ENCODE measurements around the gene TMEM109.

The TMEM109 gene

GRCh38 chr11:60927600-60927999 lies 13.6 kb downstream of the TMEM109 start:
- no peak for DNase-seq (ENCODE audit: low spot score)
- ChIA-PET CTCF (interaction anchor here (0.7 kb wide), 1 partner anchor 15 kb away, joined by 5 read pairs; no protein-coding TSS in a partner anchor), POLR2A (ENCODE audit: low non-redundant PET) (no interaction called here)
- TF ChIP-seq CTCF (conservative IDR thresholded peaks at IDR 0.05; ENCODE audit: low read depth), result no peak
- H3K27ac ChIP-seq, result no peak overlapping the region

DNA sequence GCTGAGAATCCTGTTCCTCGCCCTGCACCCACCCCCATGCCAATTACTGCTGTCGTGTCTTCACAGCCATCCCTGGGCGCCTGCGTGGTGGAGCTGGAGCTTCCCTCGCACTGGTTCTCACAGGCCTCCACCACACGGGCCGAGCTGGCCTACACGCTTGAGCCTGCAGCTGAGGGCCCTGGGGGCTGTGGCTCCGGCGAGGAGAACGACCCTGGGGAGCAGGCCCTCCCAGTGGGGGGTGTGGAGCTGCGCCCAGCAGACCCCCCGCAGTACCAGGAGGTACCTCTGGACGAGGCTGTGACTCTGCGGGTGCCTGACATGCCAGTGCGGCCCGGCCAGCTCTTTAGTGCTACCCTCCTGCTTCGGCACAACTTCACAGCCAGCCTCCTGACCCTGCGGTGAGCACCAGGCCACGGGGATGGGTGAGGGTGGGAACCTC lies 14.6 kb downstream of the TMEM109 start:
- no peak for DNase-seq (ENCODE audit: low spot score)
- no peak for TF ChIP-seq CTCF (conservative IDR thresholded peaks at IDR 0.05; ENCODE audit: low read depth)
- POLR2A ChIA-PET (ENCODE audit: low non-redundant PET), result no interaction called here
- no peak overlapping the region for H3K27ac ChIP-seq
- CTCF ChIA-PET, result interaction anchor here (0.6 kb wide), 1 partner anchor 344 kb away, joined by 3 read pairs; no protein-coding TSS in a partner anchor

DNA sequence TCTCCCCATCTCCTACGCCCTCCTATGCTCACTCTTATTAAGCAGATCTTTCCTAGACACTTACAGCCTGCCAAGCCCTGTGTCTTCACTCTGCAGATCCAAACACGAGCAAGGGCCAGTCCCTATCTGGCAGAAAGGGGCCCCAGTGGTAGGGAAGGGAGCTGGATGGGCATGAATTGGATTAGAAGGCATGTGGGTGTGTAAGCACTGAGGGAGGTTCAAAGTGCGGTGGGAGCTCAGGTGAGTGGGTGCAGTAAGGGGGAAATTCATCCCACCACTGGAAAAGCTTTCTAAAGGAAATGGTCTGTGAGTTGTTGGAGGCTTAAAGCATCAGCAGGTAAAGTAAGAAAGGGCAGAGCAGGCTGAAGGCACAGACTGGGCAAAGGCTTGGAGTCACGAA lies 15.8 kb downstream of the TMEM109 start:
- H3K27ac ChIP-seq, result no peak overlapping the region
- no peak for TF ChIP-seq CTCF (conservative IDR thresholded peaks at IDR 0.05; ENCODE audit: low read depth)
- ChIA-PET CTCF (interaction anchor here (0.6 to 0.7 kb wide), 3 partner anchors 41 to 150 kb away, joined by 3 to 5 read pairs (median 3); no protein-coding TSS in a partner anchor), POLR2A (ENCODE audit: low non-redundant PET) (no interaction called here)
- no peak for DNase-seq (ENCODE audit: low spot score)

GRCh38 chr11:60930394-60930793 lies 16.4 kb downstream of the TMEM109 start:
- ChIA-PET POLR2A (ENCODE audit: low non-redundant PET) (no interaction called here), CTCF (interaction anchor here (0.6 kb wide), 1 partner anchor 151 kb away, joined by 3 read pairs; no protein-coding TSS in a partner anchor)
- no peak overlapping the region; the same call in 1 of the 2 replicates for H3K27ac ChIP-seq
- TF ChIP-seq CTCF (conservative IDR thresholded peaks at IDR 0.05; ENCODE audit: low read depth), result no peak
- no peak for DNase-seq (ENCODE audit: low spot score)

DNA sequence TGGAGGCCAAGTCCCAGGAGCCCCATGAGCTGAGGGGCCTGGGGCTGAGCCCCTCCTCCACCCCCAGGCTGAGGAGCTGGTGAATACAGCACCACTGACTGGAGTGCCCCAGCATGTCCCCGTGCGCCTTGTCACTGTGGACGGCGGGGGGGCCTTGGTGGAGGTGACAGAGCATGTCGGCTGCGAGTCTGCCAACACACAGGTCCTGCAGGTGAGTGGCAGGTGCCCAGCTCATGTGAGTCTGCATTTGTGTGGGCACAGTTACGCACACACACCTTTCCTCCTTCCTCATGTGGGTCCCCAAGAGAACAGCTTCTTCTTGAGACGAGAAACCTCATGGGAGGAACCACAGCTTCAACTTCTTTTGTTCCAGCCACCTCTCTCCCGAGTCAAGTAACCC lies 18.0 kb downstream of the TMEM109 start:
- no peak overlapping the region for H3K27ac ChIP-seq
- no peak for DNase-seq (ENCODE audit: low spot score)
- CTCF ChIA-PET, result interaction anchor here (0.7 kb wide), 1 partner anchor 16 kb away, joined by 3 read pairs; no protein-coding TSS in a partner anchor
- POLR2A ChIA-PET (ENCODE audit: low non-redundant PET), result no interaction called here
- no peak for TF ChIP-seq CTCF (conservative IDR thresholded peaks at IDR 0.05; ENCODE audit: low read depth)

DNA sequence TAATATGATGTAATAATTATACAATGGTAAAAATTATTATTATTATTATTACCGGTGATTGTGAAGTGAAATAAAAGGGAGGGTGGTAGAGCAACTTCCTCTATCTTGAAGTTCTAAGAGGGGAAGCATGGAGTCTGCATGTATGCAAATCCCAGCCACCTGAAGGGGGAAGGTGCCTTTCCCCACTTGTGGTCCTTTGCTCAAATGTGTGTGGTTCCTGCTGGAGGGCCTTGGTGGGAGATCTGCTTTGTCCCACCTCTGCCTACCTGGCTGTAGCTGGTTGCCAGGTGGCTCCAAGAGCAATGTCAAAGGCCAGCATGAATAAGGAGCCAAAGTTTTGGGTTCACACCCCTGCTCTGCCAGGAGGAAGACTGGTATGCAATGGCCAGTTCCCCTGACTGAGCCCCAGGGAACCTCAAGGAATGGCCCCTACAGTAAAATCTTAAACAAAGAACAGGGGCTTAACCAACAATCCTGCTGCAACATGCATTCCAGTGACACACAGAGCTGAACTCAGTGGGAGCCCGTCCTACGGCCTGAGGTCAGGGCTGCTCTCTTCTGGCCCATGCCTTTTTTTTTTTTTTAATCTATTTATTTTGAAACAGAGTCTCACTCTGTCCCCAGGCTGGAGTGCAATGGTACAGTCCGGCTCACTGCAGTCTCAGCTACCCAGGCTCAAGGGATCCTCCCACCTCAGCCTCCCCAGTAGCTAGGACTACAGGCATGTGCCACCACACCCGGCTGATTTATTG lies 18.8 kb downstream of the TMEM109 start:
- no peak for TF ChIP-seq CTCF (conservative IDR thresholded peaks at IDR 0.05; ENCODE audit: low read depth)
- no peak for DNase-seq (ENCODE audit: low spot score)
- ChIA-PET CTCF (interaction anchor here (0.6 to 0.7 kb wide), 2 partner anchors 17 to 255 kb away, joined by 3 read pairs; no protein-coding TSS in a partner anchor), POLR2A (ENCODE audit: low non-redundant PET) (no interaction called here)
- H3K27ac ChIP-seq, result 0 out of 2 replicates have a peak overlapping the region, but pooled peaks have one; percentile 18

Measured in RWPE1 (cell line).